ENCODE measurements around the gene PHOX2A.

DNA sequence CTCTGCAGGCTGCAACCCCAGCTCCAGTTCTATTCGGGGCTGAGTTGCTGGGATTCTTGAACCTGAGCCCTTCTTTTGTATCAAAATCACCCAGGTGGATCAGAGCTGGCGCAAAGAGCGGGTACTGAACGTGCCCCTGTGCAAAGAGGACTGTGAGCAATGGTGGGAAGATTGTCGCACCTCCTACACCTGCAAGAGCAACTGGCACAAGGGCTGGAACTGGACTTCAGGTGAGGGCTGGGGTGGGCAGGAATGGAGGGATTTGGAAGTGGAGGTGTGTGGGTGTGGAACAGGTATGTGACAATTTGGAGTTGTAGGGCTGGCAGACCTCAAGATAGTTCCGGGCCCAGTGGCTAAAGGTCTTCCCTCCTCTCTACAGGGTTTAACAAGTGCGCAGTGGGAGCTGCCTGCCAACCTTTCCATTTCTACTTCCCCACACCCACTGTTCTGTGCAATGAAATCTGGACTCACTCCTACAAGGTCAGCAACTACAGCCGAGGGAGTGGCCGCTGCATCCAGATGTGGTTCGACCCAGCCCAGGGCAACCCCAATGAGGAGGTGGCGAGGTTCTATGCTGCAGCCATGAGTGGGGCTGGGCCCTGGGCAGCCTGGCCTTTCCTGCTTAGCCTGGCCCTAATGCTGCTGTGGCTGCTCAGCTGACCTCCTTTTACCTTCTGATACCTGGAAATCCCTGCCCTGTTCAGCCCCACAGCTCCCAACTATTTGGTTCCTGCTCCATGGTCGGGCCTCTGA is 48.3 kb downstream of the PHOX2A start:
- no peak for TF ChIP-seq CTCF (IDR thresholded peaks at IDR 0.05)
- TF ChIP-seq POLR2A (IDR thresholded peaks at IDR 0.05), result no peak
